GM12892 (cell line): ENCODE data around the gene CREB3.

Experiments
- DNase-seq: peaks from one replicate; pipeline ENCODE4 v3.0.0; 2011; ENCODE audit not compliant: insufficient read length
- FAIRE-seq: peaks from 2 replicates; lab custom pipeline; 2011; peaks lifted over from hg19 to GRCh38; lab: Jason Lieb, UNC
- POLR2A ChIP-seq: IDR thresholded peaks from 2 replicates; pipeline ENCODE4 v1.6.1; 2011; ENCODE audit warnings: low read depth, low read length, control low read depth
- POLR2AphosphoS5 ChIP-seq: IDR thresholded peaks from 2 replicates; pipeline ENCODE4 v1.6.1; 2011; ENCODE audit warnings: low read depth, low read length, control low read depth
- TAF1 ChIP-seq: IDR thresholded peaks from 2 replicates; pipeline ENCODE4 v1.6.1; 2011; ENCODE audit warnings: low read depth, mild to moderate bottlenecking, control low read depth, low read length, borderline replicate concordance

CREB3 gene

GRCh38 chr9:35717132-35717870, 15.2 kb upstream of the CREB3 start:
- FAIRE-seq, result no peak
- TF ChIP-seq TAF1, result no peak
- TF ChIP-seq POLR2A, result no peak
- TF ChIP-seq POLR2AphosphoS5, result no peak
- DNase-seq, result no peak

GRCh38 chr9:35718721-35719511, 13.6 kb upstream of the CREB3 start:
- no peak for TF ChIP-seq POLR2A
- TF ChIP-seq POLR2AphosphoS5, result no peak
- TF ChIP-seq TAF1, result no peak
- FAIRE-seq (no peak), DNase-seq (no peak)

- FAIRE-seq (no peak), DNase-seq (no peak)
- TF ChIP-seq TAF1, result no peak
- no peak for TF ChIP-seq POLR2A
- no peak for TF ChIP-seq POLR2AphosphoS5
Observed at GRCh38 chr9:35719546-35719945, 12.9 kb upstream of the CREB3 start.

GRCh38 chr9:35723426-35723825, 9.0 kb upstream of the CREB3 start:
- FAIRE-seq (no peak), DNase-seq (no peak)

GRCh38 chr9:35723908-35724307, 8.6 kb upstream of the CREB3 start:
- DNase-seq (no peak), FAIRE-seq (no peak)
- TF ChIP-seq TAF1, result no peak
- no peak for TF ChIP-seq POLR2A
- TF ChIP-seq POLR2AphosphoS5, result no peak

More at GRCh38 chr9:35723426-35723825, 9.0 kb upstream of the CREB3 start:
- no peak for TF ChIP-seq TAF1
- no peak for TF ChIP-seq POLR2AphosphoS5
- TF ChIP-seq POLR2A, result no peak

- DNase-seq, result no peak
- TF ChIP-seq POLR2A, result no peak
- no peak for TF ChIP-seq POLR2AphosphoS5
- TF ChIP-seq TAF1, result no peak
- FAIRE-seq, result no peak
Observed at GRCh38 chr9:35725362-35725761, 7.1 kb upstream of the CREB3 start.

- peak; percentile 83 for FAIRE-seq
- TF ChIP-seq TAF1 (no peak), POLR2A (no peak), POLR2AphosphoS5 (no peak)
- DNase-seq, result no peak
Observed at GRCh38 chr9:35726931-35727330, 5.5 kb upstream of the CREB3 start.

- FAIRE-seq (peak; percentile 67), DNase-seq (no peak)
- TF ChIP-seq TAF1, result no peak
- TF ChIP-seq POLR2AphosphoS5, result no peak
- no peak for TF ChIP-seq POLR2A
Observed at GRCh38 chr9:35727676-35728040, 4.8 kb upstream of the CREB3 start.

- TF ChIP-seq POLR2A (peak; percentile 93), POLR2AphosphoS5 (peak; percentile 76), TAF1 (peak; percentile 82)
- DNase-seq (no peak), FAIRE-seq (peak; percentile 91)
Observed at GRCh38 chr9:35728041-35728971, 4.2 kb upstream of the CREB3 start.

GRCh38 chr9:35729101-35729500, 3.4 kb upstream of the CREB3 start:
- no peak for DNase-seq
- no peak for FAIRE-seq
- TF ChIP-seq TAF1, result no peak
- no peak for TF ChIP-seq POLR2A
- TF ChIP-seq POLR2AphosphoS5, result no peak

- no peak for TF ChIP-seq TAF1
- TF ChIP-seq POLR2A, result peak; percentile 17; the same call in 1 of the 2 replicates
- no peak; the same call in 1 of the 2 replicates for TF ChIP-seq POLR2AphosphoS5
- DNase-seq (no peak), FAIRE-seq (peak; percentile 79)
Observed at GRCh38 chr9:35729700-35730485, 2.6 kb upstream of the CREB3 start.
